ENCODE measurements around the gene RASSF1. TPM values are rescaled to one million over a fixed set of nuclear protein-coding genes. Genes with fewer than 3 reads are reported as not detected.

RASSF1 gene
- total and polyA plus RNA-seq, 2 of the 13 experiments (the other 11 are each of a cell fraction or from before 2014, with no cell fraction given): 10.2 to 27.5 TPM

GRCh38 chr3:50303013-50303815 lies 37.4 kb downstream of the RASSF1 start, which contains the start of gene HYAL1 (continued):
- peak; percentile 80 for TF ChIP-seq DBP (CRISPR knock-in tag; IDR thresholded peaks at IDR 0.05; ENCODE audit: not compliant biosample characterization)
- TF ChIP-seq HNF4G (IDR thresholded peaks at IDR 0.05; ENCODE audit: borderline replicate concordance, low read depth, low read length): peak; percentile 28; the same call in 1 of the 2 replicates
- peak; percentile 60; the same call in 1 of the 2 replicates for TF ChIP-seq HNF4G (CRISPR knock-in tag; IDR thresholded peaks at IDR 0.05; ENCODE audit: borderline replicate concordance, low read depth)
- peak; percentile 62; the same call in 1 of the 2 replicates for TF ChIP-seq AHDC1 (CRISPR knock-in tag; IDR thresholded peaks at IDR 0.05; ENCODE audit: borderline replicate concordance)
- no peak for TF ChIP-seq FOXM1 (CRISPR knock-in tag; IDR thresholded peaks at IDR 0.05)
- TF ChIP-seq CHD2 (IDR thresholded peaks at IDR 0.05; ENCODE audit: low read depth, low read length): no peak
- 0 out of 2 replicates have a peak, but pooled peaks have one; percentile 47 for TF ChIP-seq ZNF362 (CRISPR knock-in tag; IDR thresholded peaks at IDR 0.05; ENCODE audit: borderline replicate concordance)
- no peak for TF ChIP-seq CHD4 (IDR thresholded peaks at IDR 0.05; ENCODE audit: borderline replicate concordance, low read length)
- no peak for TF ChIP-seq ZNF567 (CRISPR knock-in tag; IDR thresholded peaks at IDR 0.05; ENCODE audit: borderline replicate concordance)
- no peak for TF ChIP-seq RARG (CRISPR knock-in tag; IDR thresholded peaks at IDR 0.05; ENCODE audit: low read depth)
- TF ChIP-seq FOXK2 (IDR thresholded peaks at IDR 0.05): no peak
- peak; percentile 68 for TF ChIP-seq PTBP1 (IDR thresholded peaks at IDR 0.05; ENCODE audit: low read depth, low read length, poor library complexity, severe bottlenecking)
- TF ChIP-seq ZFY (CRISPR knock-in tag; IDR thresholded peaks at IDR 0.05): peak; percentile 92
- 0 out of 2 replicates have a peak, but pooled peaks have one; percentile 50 for TF ChIP-seq MXD4 (CRISPR knock-in tag; IDR thresholded peaks at IDR 0.05)
